K562 (cell line): ENCODE data around the gene SDC3. TPM values are rescaled to one million over a fixed set of nuclear protein-coding genes. Genes with fewer than 3 reads are reported as not detected.

Source experiments
- CEBPG ChIP-seq, 3 experiments: fragments of 200-800 bp in 1 of 3; sonication (Bioruptor generic) in 1 of 3; sonication (generic) in 1 of 3; formaldehyde crosslinking in 1 of 3; IDR thresholded peaks in 2 of 3; conservative IDR thresholded peaks in 1 of 3; 2 replicates each; pipeline versions ENCODE4 v1.6.1 to v1.8.0; 2016 to 2022; ENCODE audit warnings: missing compliant biosample characterization in 2 of 3, missing genetic modification characterization in 2 of 3, mild to moderate bottlenecking in 1 of 3, missing genetic modification reagents in 1 of 3
- MGA ChIP-seq: fragments of 450-650 bp; IDR thresholded peaks from 2 replicates; pipeline ENCODE4 v1.6.1; 2016; ENCODE audit warnings: mild to moderate bottlenecking, moderate library complexity
- POLR2G ChIP-seq: fragments of 200-400 bp; formaldehyde crosslinking; IDR thresholded peaks from 2 replicates; pipeline ENCODE4 v1.6.1; 2017; ENCODE audit warnings: low read depth, mild to moderate bottlenecking, antibody characterized with exemption, low read length, moderate library complexity
- RCOR1 ChIP-seq, 2 experiments: IDR thresholded peaks; 2 replicates each; pipeline ENCODE4 v1.6.1; 2012; ENCODE audit warnings: low read depth in 2 of 2, low read length in 2 of 2, borderline replicate concordance in 1 of 2, improper control_type of control experiment in 1 of 2
- REST ChIP-seq, 2 experiments: fragments of 450-650 bp; formaldehyde crosslinking in 1 of 2; IDR thresholded peaks; 2 replicates each; pipeline versions ENCODE4 v1.4.0 to v1.6.1; 2014 to 2020; ENCODE audit warnings: mild to moderate bottlenecking in 2 of 2, borderline replicate concordance in 1 of 2, low read depth in 1 of 2
- polyA plus RNA-seq, 8 experiments: library from polyadenylated mRNA; depleted of rRNA in 4 of 8; stranded (reverse) in 5 of 8; unstranded in 3 of 8; fragments of >200 nt; fragmentation: Nextera tagmentation in 2 of 8; fragmentation: Illumina TruSeq in 1 of 8; extraction: Ambion mirVana in 2 of 8; extraction: Trizol in 1 of 8; gene quantifications; 2 replicates each; pipeline versions ENCODE4 v1.2.1 to v1.2.3, GENCODE V29; 2011 to 2014; ENCODE audit warnings: inconsistent platforms in 1 of 8, missing spikeins in 1 of 8
- total RNA-seq, 7 experiments: library from RNA; depleted of rRNA in 6 of 7; stranded (reverse); fragments of >200 nt in 6 of 7; fragmentation: Illumina TruSeq in 2 of 7; extraction: Trizol in 2 of 7; gene quantifications; 2 replicates each; pipeline versions ENCODE4 v1.2.1 to v1.2.3, GENCODE V29; 2011 to 2021; ENCODE audit warnings: low replicate concordance in 1 of 7

Gene SDC3
- total and polyA plus RNA-seq, 9 of the 15 experiments (the other 6 are each of a cell fraction or from before 2014, with no cell fraction given): 0.38 to 44.1 (median 12.1) TPM

- TF ChIP-seq MGA (no peak), CEBPG (CRISPR knock-in tag; IDR thresholded peaks at IDR 0.05) (no peak), CEBPG (tag; conservative IDR thresholded peaks at IDR 0.05 in 1 of 2, IDR thresholded peaks at IDR 0.05 in 1 of 2) (no peak), RCOR1 (IDR thresholded peaks at IDR 0.05; ENCODE audit: borderline replicate concordance in 1 of 2, low read depth in 2 of 2, low read length in 2 of 2) (0 out of 4 replicates have a peak, but pooled peaks of 1 of the 2 experiments have one; percentile 2), REST (IDR thresholded peaks at IDR 0.05; ENCODE audit: borderline replicate concordance) (no peak), REST (CRISPR knock-in tag; IDR thresholded peaks at IDR 0.05; ENCODE audit: low read depth) (0 out of 2 replicates have a peak, but pooled peaks have one; percentile 3), POLR2G (no peak)
Observed at GRCh38 chr1:30909365-30910068, 959 bp upstream of the SDC3 start (continued).
